Heart left ventricle (tissue), 13 donors: ENCODE results near the gene KDELR3.

ENCODE experiments used
- POLR2A ChIP-seq, 2 donors: fragments of 450-650 bp; IDR thresholded peaks; one replicate each; pipeline ENCODE4 v1.6.1; 2017; ENCODE audit warnings: antibody characterized with exemption in 2 of 2, mild to moderate bottlenecking in 2 of 2, moderate library complexity in 2 of 2
- TF ChIP-seq, protein P1 (sequence below), 12 donors: fragments of 200-600 bp; sonication (generic) in 4 of 12; IDR thresholded peaks; one replicate each; pipeline versions ENCODE4 v1.5.0 to v1.8.0; 2018 to 2022; ENCODE audit warnings: antibody characterized with exemption in 12 of 12, mild to moderate bottlenecking in 5 of 12
- donor health status: ischemic (EF 13 %, LVEDD 7.1; RV severe dilation, severe dysfunction).
- donor health status: DM: no; HTN: yes; CAD: no.
- donor health status: DM: no; HTN: no; CAD: no.
- donor health status: ischemic (EF 25% LVEDD 6.9; RV normal size, moderate dysfunction).
- donor health status: ischemic (EF 25% LVEDD 5.7; RV mildly dilated, moderate dysfunction).
- donor health status: ischemic (EF 35%, LVEDD 5.7; RV mildly dilated, moderate dysfunction).
- donor health status: nonischemic (EF 11% LVEDD 7.7; RV severe dilation, severe dysfunction).
- donor health status: DM: yes; HTN: yes; CAD: no.
- donor health status: PGD.
- donor health status: ischemic (EF 29% LVEDD 5.4; RV normal size, mild dysfunction).
- donor health status: nonischemic (EF 23%, LVEDD 6.1; RV moderate dilation, normal function).

DNA sequence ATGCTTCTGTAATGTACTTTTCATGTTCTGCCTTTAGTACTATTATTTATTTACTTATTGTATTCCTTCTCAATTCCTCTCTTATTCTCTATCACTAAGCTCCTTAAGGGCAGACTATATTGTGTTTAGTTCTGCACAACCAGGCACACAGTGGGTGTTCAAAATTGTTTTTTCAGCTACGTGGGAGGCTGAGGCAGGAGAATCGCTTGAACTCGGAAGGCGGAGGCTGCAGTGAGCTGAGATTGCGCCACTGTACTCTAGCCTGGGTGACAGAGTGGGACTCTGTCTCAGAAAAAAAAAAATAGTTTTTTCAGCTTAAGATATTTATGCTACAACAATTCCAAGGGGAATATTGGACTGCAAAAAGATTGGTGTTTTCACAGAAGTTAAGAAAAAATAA lies 55.6 kb downstream of the KDELR3 start:
- TF ChIP-seq, protein P1, sequence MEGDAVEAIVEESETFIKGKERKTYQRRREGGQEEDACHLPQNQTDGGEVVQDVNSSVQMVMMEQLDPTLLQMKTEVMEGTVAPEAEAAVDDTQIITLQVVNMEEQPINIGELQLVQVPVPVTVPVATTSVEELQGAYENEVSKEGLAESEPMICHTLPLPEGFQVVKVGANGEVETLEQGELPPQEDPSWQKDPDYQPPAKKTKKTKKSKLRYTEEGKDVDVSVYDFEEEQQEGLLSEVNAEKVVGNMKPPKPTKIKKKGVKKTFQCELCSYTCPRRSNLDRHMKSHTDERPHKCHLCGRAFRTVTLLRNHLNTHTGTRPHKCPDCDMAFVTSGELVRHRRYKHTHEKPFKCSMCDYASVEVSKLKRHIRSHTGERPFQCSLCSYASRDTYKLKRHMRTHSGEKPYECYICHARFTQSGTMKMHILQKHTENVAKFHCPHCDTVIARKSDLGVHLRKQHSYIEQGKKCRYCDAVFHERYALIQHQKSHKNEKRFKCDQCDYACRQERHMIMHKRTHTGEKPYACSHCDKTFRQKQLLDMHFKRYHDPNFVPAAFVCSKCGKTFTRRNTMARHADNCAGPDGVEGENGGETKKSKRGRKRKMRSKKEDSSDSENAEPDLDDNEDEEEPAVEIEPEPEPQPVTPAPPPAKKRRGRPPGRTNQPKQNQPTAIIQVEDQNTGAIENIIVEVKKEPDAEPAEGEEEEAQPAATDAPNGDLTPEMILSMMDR (IDR thresholded peaks at IDR 0.05): no peak
- TF ChIP-seq POLR2A (IDR thresholded peaks at IDR 0.05): no peak
